ENCODE data around the gene CDC5L. TPM values are rescaled to one million over a fixed set of nuclear protein-coding genes. Genes with fewer than 3 reads are reported as not detected.

The CDC5L gene
- total RNA-seq, 5 donors from 2014 or later (not counting 1 experiment from before 2014, with no cell fraction given): 16.9 to 18.8 (median 17.9) TPM

- ATAC-seq (replicated peaks in 1 of 4) (no peak), DNase-seq (peak in 1 of 35 experiments; percentile 11)
- H3K9me3 ChIP-seq: no peaks in the 10 kb centered on the region
- Mint-ChIP-seq H3K27ac (no peak overlapping the region), H3K36me3 (no peaks in the 10 kb centered on the region), H3K27me3 (peaks cover 4% of the 10 kb centered on the region in 2 donors), H3K9me3 (no peaks in the 10 kb centered on the region), H3K4me3 (no peak overlapping the region), H3K4me1 (peaks cover 2 to 6% (median 2%) of the 10 kb centered on the region in 3 donors)
- H3K4me3 ChIP-seq (ENCODE audit: control insufficient read depth in 1 of 2, extremely low read depth in 1 of 2, low read length in 1 of 2): no peak overlapping the region
- ChIA-PET POLR2A (no interaction called here), CTCF (no interaction called here)
- no peaks in the 10 kb centered on the region for H3K36me3 ChIP-seq (ENCODE audit: control insufficient read depth in 2 of 2, extremely low read depth in 1 of 2, insufficient read depth in 1 of 2, low read length in 1 of 2)
- peaks cover 0 to under 1% of the 10 kb centered on the region in 2 experiments for H3K4me1 ChIP-seq (ENCODE audit: control insufficient read depth in 1 of 2, extremely low read depth in 1 of 2, insufficient read depth in 2 of 2, low read length in 2 of 2)
- peaks cover 0 to 17% of the 10 kb centered on the region in 2 experiments for H3K27me3 ChIP-seq (replicated peaks in 1 of 2; ENCODE audit: control insufficient read depth in 2 of 2, extremely low read depth in 1 of 2, insufficient read depth in 2 of 2, low read length in 1 of 2)
- no CpG with 5 or more reads among the region's 2 CpGs for WGBS (ENCODE audit: insufficient coverage)
- H3K27ac ChIP-seq (ENCODE audit: low read length): no peak overlapping the region
These were observed 5.8 kb upstream of the CDC5L start for GRCh38 chr6:44381739-44382138.

GRCh38 chr6:44386364-44386928 is 1.1 kb upstream of the CDC5L start:
- Histone ChIP-seq H3K27me3 (replicated peaks in 1 of 2; ENCODE audit: control insufficient read depth in 2 of 2, extremely low read depth in 1 of 2, insufficient read depth in 2 of 2, low read length in 1 of 2) (peaks cover 0 to 6% of the 10 kb centered on the region in 2 experiments), H3K4me3 (ENCODE audit: control insufficient read depth in 1 of 2, extremely low read depth in 1 of 2, low read length in 1 of 2) (peak overlapping the region; percentile 81 to 85), H3K9me3 (no peaks in the 10 kb centered on the region), H3K4me1 (ENCODE audit: control insufficient read depth in 1 of 2, extremely low read depth in 1 of 2, insufficient read depth in 2 of 2, low read length in 2 of 2) (peaks cover 14 to 17% of the 10 kb centered on the region in 2 experiments), H3K36me3 (ENCODE audit: control insufficient read depth in 2 of 2, extremely low read depth in 1 of 2, insufficient read depth in 1 of 2, low read length in 1 of 2) (peaks cover under 1 to 4% of the 10 kb centered on the region in 2 donors), H3K27ac (ENCODE audit: low read length) (peak overlapping the region; percentile 86)
- CTCF ChIA-PET: interaction anchor here in 1 of 2 donors (0.5 to 0.6 kb wide), 3 partner anchors 120 to 1821 kb away, joined by 3 to 4 read pairs (median 4); no protein-coding TSS in a partner anchor
- Mint-ChIP-seq H3K36me3 (peaks cover under 1% of the 10 kb centered on the region), H3K9me3 (no peaks in the 10 kb centered on the region), H3K27me3 (peaks cover 0 to 4% of the 10 kb centered on the region in 2 donors), H3K4me3 (peak overlapping the region; percentile 90 to 96 (median 95)), H3K27ac (peak overlapping the region; percentile 11 to 97), H3K4me1 (peaks cover 35 to 39% (median 38%) of the 10 kb centered on the region in 3 donors)
- POLR2A ChIA-PET: no interaction called here
- no peak for ATAC-seq (replicated peaks in 1 of 4)
- WGBS (ENCODE audit: insufficient coverage): 83% methylated on average over 1 of the region's 6 CpGs
- DNase-seq: no peak

- DNase-seq (peak in 2 of 35 experiments; percentile 3 to 11), ATAC-seq (replicated peaks in 1 of 4) (peak; percentile 9 to 34 (median 12))
- 13% methylated on average over 4 of the region's 8 CpGs for WGBS (ENCODE audit: insufficient coverage)
- Mint-ChIP-seq H3K4me3 (peak overlapping the region; percentile 90 to 96 (median 95)), H3K27ac (peak overlapping the region; percentile 97), H3K27me3 (no peaks in the 10 kb centered on the region), H3K4me1 (peaks cover 38 to 44% (median 43%) of the 10 kb centered on the region in 3 donors), H3K9me3 (no peaks in the 10 kb centered on the region), H3K36me3 (peaks cover 6% of the 10 kb centered on the region)
- Histone ChIP-seq H3K4me3 (ENCODE audit: control insufficient read depth in 1 of 2, extremely low read depth in 1 of 2, low read length in 1 of 2) (peak overlapping the region; percentile 81 to 85), H3K36me3 (ENCODE audit: control insufficient read depth in 2 of 2, extremely low read depth in 1 of 2, insufficient read depth in 1 of 2, low read length in 1 of 2) (peaks cover 3 to 8% of the 10 kb centered on the region in 2 donors), H3K27ac (ENCODE audit: low read length) (peak overlapping the region; percentile 86), H3K27me3 (replicated peaks in 1 of 2; ENCODE audit: control insufficient read depth in 2 of 2, extremely low read depth in 1 of 2, insufficient read depth in 2 of 2, low read length in 1 of 2) (peaks cover 0 to 4% of the 10 kb centered on the region in 2 experiments), H3K4me1 (ENCODE audit: control insufficient read depth in 1 of 2, extremely low read depth in 1 of 2, insufficient read depth in 2 of 2, low read length in 2 of 2) (peaks cover 14 to 17% of the 10 kb centered on the region in 2 experiments), H3K9me3 (no peaks in the 10 kb centered on the region)
- POLR2A ChIA-PET: interaction anchor here in 1 of 2 donors (0.6 kb wide), 1 partner anchor 1457 kb away, joined by 3 read pairs; the partner anchor contains the start of gene CNPY3
- CTCF ChIA-PET: interaction anchor here in 1 of 2 donors (0.5 to 1.3 kb wide), 6 partner anchors 39 to 1821 kb away, joined by 3 to 4 read pairs (median 4); partner anchors contain the start of gene AARS2
These were observed 569 bp upstream of the CDC5L start for GRCh38 chr6:44386929-44387345.

GRCh38 chr6:44388135-44388487 is 605 bp downstream of the CDC5L start:
- peaks cover 40 to 46% (median 46%) of the 10 kb centered on the region in 3 donors for H3K4me1 Mint-ChIP-seq
- ATAC-seq (replicated peaks in 1 of 4) (peak in 1 of 4 experiments; percentile 3), DNase-seq (peak in 5 of 35 experiments; percentile 1 to 15 (median 10))
- ChIA-PET POLR2A (interaction anchor here in 1 of 2 donors (0.6 kb wide), 2 partner anchors 19 to 1403 kb away, joined by 3 to 6 read pairs; no protein-coding TSS in a partner anchor), CTCF (interaction anchor here in 1 of 2 donors (0.5 to 1.3 kb wide), 6 partner anchors 40 to 215 kb away, joined by 3 to 5 read pairs (median 4); partner anchors contain the start of genes AARS2 and SLC29A1)
- 0% methylated on average over 3 of the region's 10 CpGs for WGBS (ENCODE audit: insufficient coverage)
- peak overlapping the region; percentile 90 to 96 (median 95) for H3K4me3 Mint-ChIP-seq
- no peaks in the 10 kb centered on the region for H3K27me3 Mint-ChIP-seq
- H3K9me3 ChIP-seq: no peaks in the 10 kb centered on the region
- H3K4me1 ChIP-seq (ENCODE audit: control insufficient read depth in 1 of 2, extremely low read depth in 1 of 2, insufficient read depth in 2 of 2, low read length in 2 of 2): peaks cover 14 to 17% of the 10 kb centered on the region in 2 experiments
- peak overlapping the region; percentile 86 for H3K27ac ChIP-seq (ENCODE audit: low read length)
- H3K27me3 ChIP-seq (replicated peaks in 1 of 2; ENCODE audit: control insufficient read depth in 2 of 2, extremely low read depth in 1 of 2, insufficient read depth in 2 of 2, low read length in 1 of 2): peaks cover 0 to 4% of the 10 kb centered on the region in 2 experiments
- no peaks in the 10 kb centered on the region for H3K9me3 Mint-ChIP-seq
- H3K36me3 ChIP-seq (ENCODE audit: control insufficient read depth in 2 of 2, extremely low read depth in 1 of 2, insufficient read depth in 1 of 2, low read length in 1 of 2): peaks cover 3 to 19% of the 10 kb centered on the region in 2 donors
- peak overlapping the region; percentile 77 to 86 for H3K27ac Mint-ChIP-seq
- H3K4me3 ChIP-seq (ENCODE audit: control insufficient read depth in 1 of 2, extremely low read depth in 1 of 2, low read length in 1 of 2): peak overlapping the region; percentile 81 to 85
- H3K36me3 Mint-ChIP-seq: peaks cover 17% of the 10 kb centered on the region

GRCh38 chr6:44388887-44389286 is 1.4 kb downstream of the CDC5L start:
- no peaks in the 10 kb centered on the region for H3K27me3 ChIP-seq (replicated peaks in 1 of 2; ENCODE audit: control insufficient read depth in 2 of 2, extremely low read depth in 1 of 2, insufficient read depth in 2 of 2, low read length in 1 of 2)
- Mint-ChIP-seq H3K27me3 (no peaks in the 10 kb centered on the region), H3K36me3 (peaks cover 24% of the 10 kb centered on the region), H3K4me3 (peak overlapping the region; percentile 90 to 96 (median 95)), H3K9me3 (no peaks in the 10 kb centered on the region), H3K4me1 (peaks cover 41 to 46% (median 46%) of the 10 kb centered on the region in 3 donors), H3K27ac (peak overlapping the region; percentile 77 to 86)
- H3K36me3 ChIP-seq (ENCODE audit: control insufficient read depth in 2 of 2, extremely low read depth in 1 of 2, insufficient read depth in 1 of 2, low read length in 1 of 2): peaks cover 3 to 27% of the 10 kb centered on the region in 2 donors
- POLR2A ChIA-PET: no interaction called here
- ATAC-seq (replicated peaks in 1 of 4) (no peak), DNase-seq (no peak)
- peaks cover 14 to 17% of the 10 kb centered on the region in 2 experiments for H3K4me1 ChIP-seq (ENCODE audit: control insufficient read depth in 1 of 2, extremely low read depth in 1 of 2, insufficient read depth in 2 of 2, low read length in 2 of 2)
- H3K4me3 ChIP-seq (ENCODE audit: control insufficient read depth in 1 of 2, extremely low read depth in 1 of 2, low read length in 1 of 2): peak overlapping the region in 1 of 2 donors; percentile 85
- H3K9me3 ChIP-seq: no peaks in the 10 kb centered on the region
- 81% methylated on average over 3 of the region's 5 CpGs for WGBS (ENCODE audit: insufficient coverage)
- CTCF ChIA-PET: no interaction called here
- H3K27ac ChIP-seq (ENCODE audit: low read length): no peak overlapping the region

- Histone ChIP-seq H3K36me3 (ENCODE audit: control insufficient read depth in 2 of 2, extremely low read depth in 1 of 2, insufficient read depth in 1 of 2, low read length in 1 of 2) (peaks cover 3 to 40% of the 10 kb centered on the region in 2 donors), H3K27ac (ENCODE audit: low read length) (no peak overlapping the region), H3K4me3 (ENCODE audit: control insufficient read depth in 1 of 2, extremely low read depth in 1 of 2, low read length in 1 of 2) (no peak overlapping the region), H3K27me3 (replicated peaks in 1 of 2; ENCODE audit: control insufficient read depth in 2 of 2, extremely low read depth in 1 of 2, insufficient read depth in 2 of 2, low read length in 1 of 2) (no peaks in the 10 kb centered on the region), H3K4me1 (ENCODE audit: control insufficient read depth in 1 of 2, extremely low read depth in 1 of 2, insufficient read depth in 2 of 2, low read length in 2 of 2) (peaks cover 14 to 17% of the 10 kb centered on the region in 2 experiments), H3K9me3 (no peaks in the 10 kb centered on the region)
- H3K36me3 Mint-ChIP-seq: peaks cover 34% of the 10 kb centered on the region
- WGBS (ENCODE audit: insufficient coverage): 100% methylated on average over 1 of the region's 1 CpG
- H3K4me1 Mint-ChIP-seq: peaks cover 48 to 53% (median 51%) of the 10 kb centered on the region in 3 donors
- CTCF ChIA-PET: interaction anchor here in 1 of 2 donors (0.6 kb wide), 1 partner anchor 121 kb away, joined by 3 read pairs; no protein-coding TSS in a partner anchor
- ATAC-seq (replicated peaks in 1 of 4) (no peak), DNase-seq (no peak)
- peak overlapping the region in 2 of 3 donors; percentile 42 to 90 for H3K4me3 Mint-ChIP-seq
- no peaks in the 10 kb centered on the region for H3K9me3 Mint-ChIP-seq
- POLR2A ChIA-PET: interaction anchor here in 1 of 2 donors (0.8 kb wide), 1 partner anchor 55 kb away, joined by 7 read pairs; no protein-coding TSS in a partner anchor
- H3K27ac Mint-ChIP-seq: peak overlapping the region in 1 of 2 donors; percentile 10
- H3K27me3 Mint-ChIP-seq: no peaks in the 10 kb centered on the region
These were observed 2.7 kb downstream of the CDC5L start for GRCh38 chr6:44390158-44390683.
